Measurements from ENCODE around the gene NKD2.
"Not testable (repeated sequence)": the region's sequence is repeated elsewhere in the genome, so short reads cannot be mapped to it uniquely, and the experiment has no call there.

Gene NKD2

GRCh38 chr5:1008451-1009358 is at the start of gene NKD2:
Gene NKD2, plus strand, starts transcription at chr5:1008802. Its CDS starts 256 bp downstream, at chr5:1009058.
- peak; percentile 84 for DNase-seq (ENCODE audit: low spot score)

GRCh38 chr5:959581-960531 is 48.7 kb upstream of the NKD2 start:
- DNase-seq (ENCODE audit: low spot score), result no peak

- DNase-seq (ENCODE audit: low spot score), result no peak
Observed at GRCh38 chr5:960551-960950, 48.1 kb upstream of the NKD2 start.

- no peak for DNase-seq (ENCODE audit: low spot score)
Observed at GRCh38 chr5:961002-961710, 47.4 kb upstream of the NKD2 start.

GRCh38 chr5:961711-962240 is 46.8 kb upstream of the NKD2 start:
- no peak for DNase-seq (ENCODE audit: low spot score)

- no peak for DNase-seq (ENCODE audit: low spot score)
Observed at GRCh38 chr5:962386-962785, 46.2 kb upstream of the NKD2 start.

- no peak for DNase-seq (ENCODE audit: low spot score)
Observed at GRCh38 chr5:962801-963200, 45.8 kb upstream of the NKD2 start.

- no peak for DNase-seq (ENCODE audit: low spot score)
Observed at GRCh38 chr5:963310-963672, 45.3 kb upstream of the NKD2 start.

GRCh38 chr5:963673-964531 is 44.7 kb upstream of the NKD2 start:
- DNase-seq (ENCODE audit: low spot score), result no peak

- no peak for DNase-seq (ENCODE audit: low spot score)
Observed at GRCh38 chr5:964821-965220, 43.8 kb upstream of the NKD2 start.

- DNase-seq (ENCODE audit: low spot score), result no peak
Observed at GRCh38 chr5:965604-966344, 42.8 kb upstream of the NKD2 start.

GRCh38 chr5:966345-966710 is 42.3 kb upstream of the NKD2 start:
- DNase-seq (ENCODE audit: low spot score), result no peak

GRCh38 chr5:966941-967340 is 41.7 kb upstream of the NKD2 start:
- DNase-seq (ENCODE audit: low spot score), result no peak

- DNase-seq (ENCODE audit: low spot score), result no peak
Observed at GRCh38 chr5:968881-969280, 39.7 kb upstream of the NKD2 start.

- no peak for DNase-seq (ENCODE audit: low spot score)
Observed at GRCh38 chr5:969408-969839, 39.2 kb upstream of the NKD2 start.

- not testable (repeated sequence) for DNase-seq (ENCODE audit: low spot score)
Observed at GRCh38 chr5:972575-972974, 36.0 kb upstream of the NKD2 start.

- no peak for DNase-seq (ENCODE audit: low spot score)
Observed at GRCh38 chr5:976849-977751, 31.5 kb upstream of the NKD2 start.

- no peak for DNase-seq (ENCODE audit: low spot score)
Observed at GRCh38 chr5:978054-978453, 30.5 kb upstream of the NKD2 start.

- DNase-seq (ENCODE audit: low spot score), result no peak
Observed at GRCh38 chr5:978693-979092, 29.9 kb upstream of the NKD2 start.
